ENCODE measurements around the gene GSTM1. TPM values are rescaled to one million over a fixed set of nuclear protein-coding genes. Genes with fewer than 3 reads are reported as not detected.
"Not testable (repeated sequence)": the region's sequence is repeated elsewhere in the genome, so short reads cannot be mapped to it uniquely, and the experiment has no call there.

The GSTM1 gene
- total and polyA plus RNA-seq, 2 of the 8 experiments (the other 6 are each of a cell fraction or from before 2014, with no cell fraction given): 16.7 to 42.5 TPM

DNA sequence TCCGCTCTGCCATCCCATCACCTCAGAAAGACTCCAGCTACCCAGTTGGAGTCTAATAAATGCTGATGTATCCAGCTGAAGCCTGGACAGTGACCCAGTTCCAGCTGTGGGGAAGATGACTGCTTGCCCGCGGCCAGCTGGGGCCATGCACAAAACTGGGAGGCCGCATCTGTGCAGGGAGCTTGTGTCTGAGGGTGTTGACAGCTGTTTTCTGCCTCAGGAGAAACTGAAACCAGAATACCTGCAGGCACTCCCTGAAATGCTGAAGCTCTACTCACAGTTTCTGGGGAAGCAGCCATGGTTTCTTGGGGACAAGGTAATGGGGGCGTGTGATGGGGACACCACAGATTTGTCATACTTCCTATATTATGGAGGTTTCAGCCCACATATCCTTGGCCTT, 16.6 kb upstream of the GSTM1 start (continued):
- TF ChIP-seq, protein P1, sequence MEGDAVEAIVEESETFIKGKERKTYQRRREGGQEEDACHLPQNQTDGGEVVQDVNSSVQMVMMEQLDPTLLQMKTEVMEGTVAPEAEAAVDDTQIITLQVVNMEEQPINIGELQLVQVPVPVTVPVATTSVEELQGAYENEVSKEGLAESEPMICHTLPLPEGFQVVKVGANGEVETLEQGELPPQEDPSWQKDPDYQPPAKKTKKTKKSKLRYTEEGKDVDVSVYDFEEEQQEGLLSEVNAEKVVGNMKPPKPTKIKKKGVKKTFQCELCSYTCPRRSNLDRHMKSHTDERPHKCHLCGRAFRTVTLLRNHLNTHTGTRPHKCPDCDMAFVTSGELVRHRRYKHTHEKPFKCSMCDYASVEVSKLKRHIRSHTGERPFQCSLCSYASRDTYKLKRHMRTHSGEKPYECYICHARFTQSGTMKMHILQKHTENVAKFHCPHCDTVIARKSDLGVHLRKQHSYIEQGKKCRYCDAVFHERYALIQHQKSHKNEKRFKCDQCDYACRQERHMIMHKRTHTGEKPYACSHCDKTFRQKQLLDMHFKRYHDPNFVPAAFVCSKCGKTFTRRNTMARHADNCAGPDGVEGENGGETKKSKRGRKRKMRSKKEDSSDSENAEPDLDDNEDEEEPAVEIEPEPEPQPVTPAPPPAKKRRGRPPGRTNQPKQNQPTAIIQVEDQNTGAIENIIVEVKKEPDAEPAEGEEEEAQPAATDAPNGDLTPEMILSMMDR (IDR thresholded peaks at IDR 0.05; ENCODE audit: control extremely low read depth in 1 of 3, insufficient read depth in 1 of 3, low read depth in 1 of 3, low read length in 3 of 3): no peak

DNA sequence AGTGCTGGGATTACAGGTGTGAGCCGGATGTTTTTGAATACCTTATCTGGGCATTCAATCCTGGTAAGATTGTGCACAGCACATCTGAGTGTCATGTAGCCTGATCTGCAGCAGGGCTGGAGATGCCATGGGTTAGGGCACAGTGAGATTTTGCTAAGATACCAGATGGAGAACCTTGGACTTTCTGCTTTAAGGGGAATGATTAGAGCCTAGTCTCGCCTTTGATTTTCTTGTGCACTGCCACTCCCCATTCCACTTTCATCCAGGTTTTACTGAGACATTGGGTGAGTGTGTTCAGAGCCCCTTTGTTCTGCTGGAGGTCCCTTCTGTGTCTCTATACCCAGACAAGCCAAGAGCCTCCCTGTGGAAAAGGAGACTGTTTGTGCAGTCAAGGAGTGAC, 13.8 kb upstream of the GSTM1 start:
- H3K27me3 ChIP-seq (replicated peaks in 1 of 4; ENCODE audit: control insufficient read depth in 3 of 4, extremely low read depth in 1 of 4, insufficient read depth in 3 of 4, low read length in 3 of 4); H3K56ac ChIP-seq (replicated peaks; ENCODE audit: insufficient read length, low read depth, low read length); H3K36me3 ChIP-seq (ENCODE audit: control insufficient read depth in 2 of 4, insufficient read depth in 4 of 4, low read length in 3 of 4); H2AFZ ChIP-seq (ENCODE audit: low read length); H3K27ac ChIP-seq (ENCODE audit: low read depth, low read length); FAIRE-seq; H4K91ac ChIP-seq (replicated peaks; ENCODE audit: insufficient read length, low read length); H3K4me3 ChIP-seq (ENCODE audit: extremely low read depth in 1 of 4, insufficient read depth in 2 of 4, low read depth in 3 of 4, low read length in 4 of 4); POLR2A ChIA-PET (ENCODE audit: partially characterized antibody); H3K4ac ChIP-seq (replicated peaks; ENCODE audit: insufficient read length, low read depth, low read length); H2BK20ac ChIP-seq (ENCODE audit: low read length); H2BK15ac ChIP-seq (ENCODE audit: low read length); H2BK12ac ChIP-seq (ENCODE audit: low read depth, low read length); H2BK5ac ChIP-seq (ENCODE audit: low read depth, low read length); H3K9me3 ChIP-seq (ENCODE audit: insufficient read depth in 2 of 2, low read depth in 1 of 2, low read length in 1 of 2); H3K23me2 ChIP-seq (ENCODE audit: low read depth, low read length); H2BK120ac ChIP-seq (replicated peaks; ENCODE audit: low read depth, low read length); H3K4me1 ChIP-seq (replicated peaks in 1 of 4; ENCODE audit: control insufficient read depth in 3 of 4, insufficient read depth in 4 of 4, low read length in 3 of 4); H3K23ac ChIP-seq (ENCODE audit: insufficient read length); H3K79me1 ChIP-seq (ENCODE audit: low read depth, low read length); H3K9ac ChIP-seq (replicated peaks in 1 of 4; ENCODE audit: extremely low read depth in 1 of 4, low read depth in 3 of 4, low read length in 3 of 4); H3K18ac ChIP-seq (ENCODE audit: extremely low read depth, low read length); DNase-seq (ENCODE audit: low read depth in 1 of 2, low spot score in 2 of 2); H3K14ac ChIP-seq (ENCODE audit: insufficient read length); H4K5ac ChIP-seq (ENCODE audit: insufficient read length, low read depth, low read length); H4K20me1 ChIP-seq (replicated peaks in 1 of 2; ENCODE audit: control insufficient read depth in 1 of 2, insufficient read depth in 2 of 2, low read length in 2 of 2); H2AK5ac ChIP-seq (ENCODE audit: low read depth, low read length); H4K8ac ChIP-seq (ENCODE audit: extremely low read depth, insufficient read depth, low read length); H3K79me2 ChIP-seq (ENCODE audit: control insufficient read depth in 1 of 2, insufficient read depth in 2 of 2, low read length in 2 of 2); H3K4me2 ChIP-seq (ENCODE audit: insufficient read depth in 1 of 2, low read depth in 2 of 2, low read length in 2 of 2): not testable (repeated sequence)
- CTCF ChIA-PET (ENCODE audit: partially characterized antibody): interaction anchor here (2.0 kb wide), 1 partner anchor 34 kb away, joined by 9 read pairs; no protein-coding TSS in a partner anchor
- WGBS, 2 experiments (ENCODE audit: extremely low coverage in 1 of 2, insufficient coverage in 1 of 2, insufficient read length in 1 of 2, insufficient replicate concordance in 2 of 2, low coverage in 1 of 2, low lambda C conversion rate in 2 of 2, missing lambda C conversion rate in 1 of 2): 86% methylated on average over 2 of the region's 2 CpGs; no CpG with 5 or more reads in 1 of the 2 experiments
